Measurements from ENCODE around the gene EHF. TPM values are rescaled to one million over a fixed set of nuclear protein-coding genes. Genes with fewer than 3 reads are reported as not detected.

EHF gene
- total RNA-seq, 1 experiment from 2014 or later = 37.0 TPM

DNA sequence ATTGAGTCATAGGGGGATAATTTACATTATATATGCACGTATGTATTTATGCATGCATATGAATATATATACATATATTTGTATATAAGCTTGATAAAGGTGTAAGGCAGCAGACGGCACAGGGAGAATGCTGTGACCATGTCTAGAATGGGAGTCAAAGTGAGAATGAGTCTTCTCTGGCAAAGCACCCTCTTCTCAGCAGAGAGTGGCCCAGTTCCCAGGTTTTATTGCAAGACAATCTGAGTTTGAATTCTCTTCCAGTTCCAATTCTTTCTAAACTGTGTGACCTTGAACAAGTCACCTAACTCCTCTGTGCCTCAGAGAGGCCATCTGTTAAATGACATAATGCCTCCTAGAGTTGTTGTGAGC lies 13.8 kb downstream of the EHF start:
- Histone ChIP-seq H3F3A (ENCODE audit: low read length, unreplicated experiment) (peaks cover 5% of the 10 kb centered on the region), H3K4me2 (ENCODE audit: low read length) (no peak overlapping the region), H3K79me2 (ENCODE audit: low read length) (peaks cover 87% of the 10 kb centered on the region), H3K27ac (ENCODE audit: low read length) (no peak overlapping the region; the same call in 1 of the 2 replicates), H3K36me3 (ENCODE audit: low read depth, low read length) (no peaks in the 10 kb centered on the region), H3K4me3 (ENCODE audit: low read length) (no peak overlapping the region), H3K9me3 (ENCODE audit: low read length) (no peaks in the 10 kb centered on the region), H3K9ac (ENCODE audit: low read length) (no peak overlapping the region), H3K27me3 (ENCODE audit: low read length) (no peaks in the 10 kb centered on the region), H2AFZ (ENCODE audit: low read length) (no peak overlapping the region), H3K4me1 (ENCODE audit: insufficient read depth, low read length) (peaks cover 67% of the 10 kb centered on the region), H4K20me1 (ENCODE audit: low read length) (no peaks in the 10 kb centered on the region), H3K9me2 (replicated peaks; ENCODE audit: low read length) (no peaks in the 10 kb centered on the region)
- POLR2A ChIA-PET (ENCODE audit: unreplicated experiment) = interaction anchor here (0.6 kb wide), 1 partner anchor 1183 kb away, joined by 4 read pairs; no protein-coding TSS in a partner anchor
- no TSS peak for BruUV-seq (replicated peaks)
- CTCF ChIA-PET = no interaction called here
- DNase-seq = no peak
- TF ChIP-seq EZH2phosphoT487 (IDR thresholded peaks at IDR 0.05; ENCODE audit: borderline replicate concordance, low read length) (no peak), EZH2 (IDR thresholded peaks at IDR 0.05; ENCODE audit: low read length, unreplicated experiment) (no peak)
- TF ChIP-seq, protein P1, sequence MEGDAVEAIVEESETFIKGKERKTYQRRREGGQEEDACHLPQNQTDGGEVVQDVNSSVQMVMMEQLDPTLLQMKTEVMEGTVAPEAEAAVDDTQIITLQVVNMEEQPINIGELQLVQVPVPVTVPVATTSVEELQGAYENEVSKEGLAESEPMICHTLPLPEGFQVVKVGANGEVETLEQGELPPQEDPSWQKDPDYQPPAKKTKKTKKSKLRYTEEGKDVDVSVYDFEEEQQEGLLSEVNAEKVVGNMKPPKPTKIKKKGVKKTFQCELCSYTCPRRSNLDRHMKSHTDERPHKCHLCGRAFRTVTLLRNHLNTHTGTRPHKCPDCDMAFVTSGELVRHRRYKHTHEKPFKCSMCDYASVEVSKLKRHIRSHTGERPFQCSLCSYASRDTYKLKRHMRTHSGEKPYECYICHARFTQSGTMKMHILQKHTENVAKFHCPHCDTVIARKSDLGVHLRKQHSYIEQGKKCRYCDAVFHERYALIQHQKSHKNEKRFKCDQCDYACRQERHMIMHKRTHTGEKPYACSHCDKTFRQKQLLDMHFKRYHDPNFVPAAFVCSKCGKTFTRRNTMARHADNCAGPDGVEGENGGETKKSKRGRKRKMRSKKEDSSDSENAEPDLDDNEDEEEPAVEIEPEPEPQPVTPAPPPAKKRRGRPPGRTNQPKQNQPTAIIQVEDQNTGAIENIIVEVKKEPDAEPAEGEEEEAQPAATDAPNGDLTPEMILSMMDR (conservative IDR thresholded peaks at IDR 0.05; ENCODE audit: low read depth, low read length) = no peak
- intact Hi-C loops (cut with micrococcal nuclease) = no loop called here
- no peak for ATAC-seq

DNA sequence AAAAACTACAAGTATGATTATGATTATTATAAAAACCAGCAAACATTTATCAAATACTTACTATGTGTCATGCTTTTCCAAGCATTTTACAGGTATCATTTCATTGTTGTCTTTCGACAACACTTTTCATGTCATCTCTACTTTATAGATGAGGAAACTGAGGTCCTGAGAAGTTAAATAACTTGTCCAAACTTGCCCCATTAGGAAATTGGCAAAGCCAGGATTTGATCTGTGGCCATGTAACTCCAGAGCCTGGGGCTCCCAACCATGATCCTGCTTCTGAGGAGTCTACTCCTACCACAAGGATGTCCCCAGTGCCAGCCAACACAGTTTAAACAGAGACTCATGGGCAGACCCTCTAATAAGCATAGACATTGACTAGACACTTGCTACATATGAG lies 15.2 kb downstream of the EHF start:
- intact Hi-C loops (cut with micrococcal nuclease) = no loop called here
- H3K27me3 ChIP-seq (ENCODE audit: low read length) = no peaks in the 10 kb centered on the region
- H3K79me2 ChIP-seq (ENCODE audit: low read length) = peaks cover 79% of the 10 kb centered on the region
- no peak for TF ChIP-seq EZH2phosphoT487 (IDR thresholded peaks at IDR 0.05; ENCODE audit: borderline replicate concordance, low read length)
- no peak for TF ChIP-seq EZH2 (IDR thresholded peaks at IDR 0.05; ENCODE audit: low read length, unreplicated experiment)
- TF ChIP-seq, protein P1 (conservative IDR thresholded peaks at IDR 0.05; ENCODE audit: low read depth, low read length) = no peak
- H2AFZ ChIP-seq (ENCODE audit: low read length) = no peak overlapping the region
- H3K9me3 ChIP-seq (ENCODE audit: low read length) = no peaks in the 10 kb centered on the region
- no peak overlapping the region for H3K4me3 ChIP-seq (ENCODE audit: low read length)
- CTCF ChIA-PET = interaction anchor here (0.8 kb wide), 1 partner anchor 18 kb away, joined by 9 read pairs; no protein-coding TSS in a partner anchor
- peaks cover 66% of the 10 kb centered on the region for H3K4me1 ChIP-seq (ENCODE audit: insufficient read depth, low read length)
- no peak for ATAC-seq
- H3K36me3 ChIP-seq (ENCODE audit: low read depth, low read length) = no peaks in the 10 kb centered on the region
- H3F3A ChIP-seq (ENCODE audit: low read length, unreplicated experiment) = peaks cover 5% of the 10 kb centered on the region
- BruUV-seq (replicated peaks) = no TSS peak
- POLR2A ChIA-PET (ENCODE audit: unreplicated experiment) = no interaction called here
- no peak overlapping the region for H3K4me2 ChIP-seq (ENCODE audit: low read length)
- no peaks in the 10 kb centered on the region for H3K9me2 ChIP-seq (replicated peaks; ENCODE audit: low read length)
- no peak overlapping the region for H3K27ac ChIP-seq (ENCODE audit: low read length)
- no peak for DNase-seq
- H4K20me1 ChIP-seq (ENCODE audit: low read length) = no peaks in the 10 kb centered on the region
- no peak overlapping the region for H3K9ac ChIP-seq (ENCODE audit: low read length)

DNA sequence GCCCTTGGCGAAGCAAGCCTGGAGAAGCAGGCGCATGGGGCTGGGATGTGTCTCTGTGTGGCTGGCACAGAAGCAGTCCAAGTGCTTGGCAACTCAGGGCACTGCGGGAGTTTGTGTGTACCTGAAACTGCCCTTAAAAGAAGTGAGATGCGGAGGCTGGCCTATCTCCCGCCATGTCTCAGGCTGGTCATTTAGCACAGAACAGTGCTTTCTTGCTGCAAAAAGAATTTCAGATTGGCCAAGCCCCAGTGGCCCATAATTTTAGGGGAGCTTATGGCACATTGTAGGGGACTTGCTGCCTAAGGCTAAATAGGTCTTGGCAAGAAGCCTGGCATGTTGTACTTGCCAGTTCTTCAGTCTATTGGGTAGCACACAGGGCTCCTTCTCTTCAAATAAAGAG lies 16.4 kb downstream of the EHF start:
- no peak for ATAC-seq
- Histone ChIP-seq H3K27me3 (ENCODE audit: low read length) (no peaks in the 10 kb centered on the region), H3K79me2 (ENCODE audit: low read length) (peaks cover 83% of the 10 kb centered on the region), H3F3A (ENCODE audit: low read length, unreplicated experiment) (peaks cover 3% of the 10 kb centered on the region), H3K9me2 (replicated peaks; ENCODE audit: low read length) (no peaks in the 10 kb centered on the region), H3K27ac (ENCODE audit: low read length) (no peak overlapping the region), H3K36me3 (ENCODE audit: low read depth, low read length) (no peaks in the 10 kb centered on the region), H3K9ac (ENCODE audit: low read length) (no peak overlapping the region), H2AFZ (ENCODE audit: low read length) (no peak overlapping the region), H3K4me2 (ENCODE audit: low read length) (no peak overlapping the region), H3K4me1 (ENCODE audit: insufficient read depth, low read length) (peaks cover 66% of the 10 kb centered on the region), H4K20me1 (ENCODE audit: low read length) (no peaks in the 10 kb centered on the region), H3K9me3 (ENCODE audit: low read length) (no peaks in the 10 kb centered on the region), H3K4me3 (ENCODE audit: low read length) (no peak overlapping the region)
- BruUV-seq (replicated peaks) = no TSS peak
- no peak for DNase-seq
- CTCF ChIA-PET = interaction anchor here (0.6 kb wide), 1 partner anchor 177 kb away, joined by 3 read pairs; no protein-coding TSS in a partner anchor
- POLR2A ChIA-PET (ENCODE audit: unreplicated experiment) = no interaction called here
- TF ChIP-seq, protein P1 (conservative IDR thresholded peaks at IDR 0.05; ENCODE audit: low read depth, low read length) = no peak
- TF ChIP-seq EZH2phosphoT487 (IDR thresholded peaks at IDR 0.05; ENCODE audit: borderline replicate concordance, low read length) = no peak
- TF ChIP-seq EZH2 (IDR thresholded peaks at IDR 0.05; ENCODE audit: low read length, unreplicated experiment) = no peak
- intact Hi-C loops (cut with micrococcal nuclease) = no loop called here
